OCI-LY3 (cell line): Measurements from ENCODE around the gene LRPPRC.

ENCODE experiments used
- EZH2phosphoT487 ChIP-seq: fragments of 200-600 bp; shearing (Covaris generic); IDR thresholded peaks from 2 replicates; pipeline ENCODE4 v1.6.1; 2018; ENCODE audit warnings: antibody characterized with exemption, mixed run types, low read depth
- TF ChIP-seq, protein P1 (sequence below): fragments of 200-600, 300-600 bp; sonication (generic); IDR thresholded peaks from 2 replicates; pipeline ENCODE4 v1.5.1; 2014; ENCODE audit warnings: antibody characterized with exemption, low read length, low read depth

DNA sequence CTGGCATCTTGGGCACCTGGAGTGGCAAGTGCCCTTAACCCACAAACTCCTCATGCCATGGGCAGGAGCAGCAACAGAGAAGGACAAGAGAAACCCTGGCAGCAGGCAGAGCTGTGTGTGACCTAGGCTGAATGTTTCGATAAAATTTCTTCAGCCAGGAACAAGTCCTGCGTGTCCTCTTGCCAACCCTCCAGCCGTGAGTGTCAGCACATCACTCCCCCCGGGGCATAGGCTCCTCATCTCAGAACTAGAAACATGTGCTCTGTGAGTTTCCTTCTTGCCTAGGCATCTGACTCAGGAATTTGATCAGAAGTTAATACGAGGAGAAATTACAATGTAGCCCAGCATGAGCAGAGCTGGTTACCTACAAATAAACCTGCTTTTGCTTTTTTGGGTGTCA lies 154.8 kb downstream of the LRPPRC start:
- TF ChIP-seq, protein P1, sequence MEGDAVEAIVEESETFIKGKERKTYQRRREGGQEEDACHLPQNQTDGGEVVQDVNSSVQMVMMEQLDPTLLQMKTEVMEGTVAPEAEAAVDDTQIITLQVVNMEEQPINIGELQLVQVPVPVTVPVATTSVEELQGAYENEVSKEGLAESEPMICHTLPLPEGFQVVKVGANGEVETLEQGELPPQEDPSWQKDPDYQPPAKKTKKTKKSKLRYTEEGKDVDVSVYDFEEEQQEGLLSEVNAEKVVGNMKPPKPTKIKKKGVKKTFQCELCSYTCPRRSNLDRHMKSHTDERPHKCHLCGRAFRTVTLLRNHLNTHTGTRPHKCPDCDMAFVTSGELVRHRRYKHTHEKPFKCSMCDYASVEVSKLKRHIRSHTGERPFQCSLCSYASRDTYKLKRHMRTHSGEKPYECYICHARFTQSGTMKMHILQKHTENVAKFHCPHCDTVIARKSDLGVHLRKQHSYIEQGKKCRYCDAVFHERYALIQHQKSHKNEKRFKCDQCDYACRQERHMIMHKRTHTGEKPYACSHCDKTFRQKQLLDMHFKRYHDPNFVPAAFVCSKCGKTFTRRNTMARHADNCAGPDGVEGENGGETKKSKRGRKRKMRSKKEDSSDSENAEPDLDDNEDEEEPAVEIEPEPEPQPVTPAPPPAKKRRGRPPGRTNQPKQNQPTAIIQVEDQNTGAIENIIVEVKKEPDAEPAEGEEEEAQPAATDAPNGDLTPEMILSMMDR = no peak
- TF ChIP-seq EZH2phosphoT487 = no peak
